ENCODE results near the gene TSNAXIP1. TPM values are rescaled to one million over a fixed set of nuclear protein-coding genes. Genes with fewer than 3 reads are reported as not detected.

The TSNAXIP1 gene, protein sequence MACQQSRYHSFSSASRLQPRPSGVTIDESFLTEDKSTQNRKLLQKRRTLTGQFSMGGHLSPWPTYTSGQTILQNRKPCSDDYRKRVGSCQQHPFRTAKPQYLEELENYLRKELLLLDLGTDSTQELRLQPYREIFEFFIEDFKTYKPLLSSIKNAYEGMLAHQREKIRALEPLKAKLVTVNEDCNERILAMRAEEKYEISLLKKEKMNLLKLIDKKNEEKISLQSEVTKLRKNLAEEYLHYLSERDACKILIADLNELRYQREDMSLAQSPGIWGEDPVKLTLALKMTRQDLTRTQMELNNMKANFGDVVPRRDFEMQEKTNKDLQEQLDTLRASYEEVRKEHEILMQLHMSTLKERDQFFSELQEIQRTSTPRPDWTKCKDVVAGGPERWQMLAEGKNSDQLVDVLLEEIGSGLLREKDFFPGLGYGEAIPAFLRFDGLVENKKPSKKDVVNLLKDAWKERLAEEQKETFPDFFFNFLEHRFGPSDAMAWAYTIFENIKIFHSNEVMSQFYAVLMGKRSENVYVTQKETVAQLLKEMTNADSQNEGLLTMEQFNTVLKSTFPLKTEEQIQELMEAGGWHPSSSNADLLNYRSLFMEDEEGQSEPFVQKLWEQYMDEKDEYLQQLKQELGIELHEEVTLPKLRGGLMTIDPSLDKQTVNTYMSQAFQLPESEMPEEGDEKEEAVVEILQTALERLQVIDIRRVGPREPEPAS
- 0.35 to 0.83 TPM (median 0.43 TPM) in 5 replicates for total RNA-seq (2022; extraction: Qiagen RNA extraction; ENCODE audit: low read depth)

GRCh38 chr16:67806428-67807147, at the start of gene TSNAXIP1, which contains the start of gene RANBP10:
TSS of gene TSNAXIP1 (plus strand) at chr16:67806889. CDS start at chr16:67807150, 261 bp downstream.
TSS of gene RANBP10 (minus strand) at chr16:67806560. CDS start at chr16:67806536, 24 bp downstream.

GRCh38 chr16:67841816-67842508, 35.3 kb downstream of the TSNAXIP1 start, which contains the start of gene THAP11:
TSS of gene THAP11 (plus strand) at chr16:67842320. CDS start at chr16:67842555, 235 bp downstream.

GRCh38 chr16:67846320-67847063, 39.8 kb downstream of the TSNAXIP1 start, which contains the start of gene NUTF2:
TSS of gene NUTF2 (plus strand) at chr16:67846933. CDS start at chr16:67865131, 18,198 bp downstream.

GRCh38 chr16:67847064-67847861, 40.6 kb downstream of the TSNAXIP1 start, which contains the start of gene CENPT:
TSS of gene CENPT (minus strand) at chr16:67847693. CDS start at chr16:67833859, 13,834 bp downstream.

GRCh38 chr16:67872631-67873434, 66.1 kb downstream of the TSNAXIP1 start, which contains the start of gene EDC4:
TSS of gene EDC4 (plus strand) at chr16:67873052. CDS start at chr16:67873262, 210 bp downstream.

Other genes with a start within 250 kb of the TSNAXIP1 start
- gene CTCF, start 244.4 kb upstream of the TSNAXIP1 start, total RNA-seq (2022; extraction: Qiagen RNA extraction; ENCODE audit: low read depth) = 35.7 to 41.4 TPM (median 37.8 TPM) in 5 replicates
- gene CARMIL2, start 161.7 kb upstream of the TSNAXIP1 start, total RNA-seq (2022; extraction: Qiagen RNA extraction; ENCODE audit: low read depth) = 0.78 to 2.0 TPM (median 1.3 TPM) in 5 replicates
- 30.0 to 36.4 TPM (median 32.9 TPM) in 5 replicates for gene ACD, start 146.6 kb upstream of the TSNAXIP1 start, total RNA-seq (2022; extraction: Qiagen RNA extraction; ENCODE audit: low read depth)
- gene PARD6A, start 145.9 kb upstream of the TSNAXIP1 start, total RNA-seq (2022; extraction: Qiagen RNA extraction; ENCODE audit: low read depth) = 1.4 to 2.3 TPM (median 1.7 TPM) in 5 replicates
- gene ENKD1, start 140.1 kb upstream of the TSNAXIP1 start, total RNA-seq (2022; extraction: Qiagen RNA extraction; ENCODE audit: low read depth) = 7.5 to 12.1 TPM (median 10.7 TPM) in 5 replicates
- 0.11 to 0.17 TPM (median 0.14 TPM) in 3 of 5 replicates, not detected in the others for gene C16orf86, start 140.1 kb upstream of the TSNAXIP1 start, total RNA-seq (2022; extraction: Qiagen RNA extraction; ENCODE audit: low read depth)
- 17.4 to 19.2 TPM (median 17.8 TPM) in 5 replicates for gene GFOD2, start 87.6 kb upstream of the TSNAXIP1 start, total RNA-seq (2022; extraction: Qiagen RNA extraction; ENCODE audit: low read depth)
- 8.7 to 9.8 TPM (median 9.2 TPM) in 5 replicates for gene RANBP10, start 329 bp upstream of the TSNAXIP1 start, total RNA-seq (2022; extraction: Qiagen RNA extraction; ENCODE audit: low read depth)
- gene THAP11, start 35.4 kb downstream of the TSNAXIP1 start, total RNA-seq (2022; extraction: Qiagen RNA extraction; ENCODE audit: low read depth) = 24.7 to 45.1 TPM (median 42.2 TPM) in 5 replicates
- 231 to 244 TPM (median 242 TPM) in 5 replicates for gene NUTF2, start 40.0 kb downstream of the TSNAXIP1 start, total RNA-seq (2022; extraction: Qiagen RNA extraction; ENCODE audit: low read depth)
- gene CENPT, start 40.8 kb downstream of the TSNAXIP1 start, total RNA-seq (2022; extraction: Qiagen RNA extraction; ENCODE audit: low read depth) = 26.9 to 31.8 TPM (median 29.8 TPM) in 5 replicates
- gene EDC4, start 66.2 kb downstream of the TSNAXIP1 start, total RNA-seq (2022; extraction: Qiagen RNA extraction; ENCODE audit: low read depth) = 58.5 to 70.6 TPM (median 64.6 TPM) in 5 replicates
- gene NRN1L, start 78.0 kb downstream of the TSNAXIP1 start, total RNA-seq (2022; extraction: Qiagen RNA extraction; ENCODE audit: low read depth) = 0.17 to 0.29 TPM in 2 of 5 replicates, not detected in the others
- gene PSKH1, start 86.4 kb downstream of the TSNAXIP1 start, total RNA-seq (2022; extraction: Qiagen RNA extraction; ENCODE audit: low read depth) = 11.6 to 18.1 TPM (median 15.8 TPM) in 5 replicates
- 1.6 to 2.7 TPM (median 1.8 TPM) in 5 replicates for gene CTRL, start 125.0 kb downstream of the TSNAXIP1 start, total RNA-seq (2022; extraction: Qiagen RNA extraction; ENCODE audit: low read depth)
- gene PSMB10, start 130.0 kb downstream of the TSNAXIP1 start, total RNA-seq (2022; extraction: Qiagen RNA extraction; ENCODE audit: low read depth) = 37.4 to 55.9 TPM (median 50.3 TPM) in 5 replicates
- gene LCAT, start 137.2 kb downstream of the TSNAXIP1 start, total RNA-seq (2022; extraction: Qiagen RNA extraction; ENCODE audit: low read depth) = 4.9 to 10.8 TPM (median 9.3 TPM) in 5 replicates
- 19.7 to 30.7 TPM (median 26.2 TPM) in 5 replicates for gene SLC12A4, start 161.7 kb downstream of the TSNAXIP1 start, total RNA-seq (2022; extraction: Qiagen RNA extraction; ENCODE audit: low read depth)
- gene DPEP3, start 173.6 kb downstream of the TSNAXIP1 start, total RNA-seq (2022; extraction: Qiagen RNA extraction; ENCODE audit: low read depth) = not detected in 5 replicates
- gene DPEP2, start 192.6 kb downstream of the TSNAXIP1 start, total RNA-seq (2022; extraction: Qiagen RNA extraction; ENCODE audit: low read depth) = not detected in 5 replicates
- gene DPEP2NB, start 209.0 kb downstream of the TSNAXIP1 start, total RNA-seq (2022; extraction: Qiagen RNA extraction; ENCODE audit: low read depth) = not detected in 5 replicates
- 16.6 to 21.2 TPM (median 20.2 TPM) in 5 replicates for gene DDX28, start 216.3 kb downstream of the TSNAXIP1 start, total RNA-seq (2022; extraction: Qiagen RNA extraction; ENCODE audit: low read depth)
- 15.3 to 18.9 TPM (median 17.7 TPM) in 5 replicates for gene DUS2, start 216.4 kb downstream of the TSNAXIP1 start, total RNA-seq (2022; extraction: Qiagen RNA extraction; ENCODE audit: low read depth)

Data from A549 treated with CpdA at 1 μM for 4 hours (cell line).